ENCODE data around the gene GAREM2.

GRCh38 chr2:26214759-26215158 lies 41.9 kb downstream of the GAREM2 start:
- TF ChIP-seq CTCF (IDR thresholded peaks at IDR 0.05; ENCODE audit: low read depth, low read length) (no peak), POLR2A (IDR thresholded peaks at IDR 0.05; ENCODE audit: extremely low read depth, insufficient read length) (no peak)

Data from NB4 (cell line).